Measurements from ENCODE around the gene MAPRE3. TPM values are rescaled to one million over a fixed set of nuclear protein-coding genes. Genes with fewer than 3 reads are reported as not detected.

MAPRE3 gene
- total RNA-seq, 1 experiment from 2014 or later: 10.3 TPM

GRCh38 chr2:27041752-27042151 is 71.3 kb downstream of the MAPRE3 start (continued):
- no peak for TF ChIP-seq ZNF532 (CRISPR knock-in tag; IDR thresholded peaks at IDR 0.05; ENCODE audit: borderline replicate concordance)

- ATAC-seq (no peak), DNase-seq (ENCODE audit: low spot score) (no peak)
- CTCF ChIA-PET: interaction anchor here (1.3 kb wide), 1 partner anchor 18 kb away, joined by 3 read pairs; no protein-coding TSS in a partner anchor
- Mint-ChIP-seq H3K9me3 (no peaks in the 10 kb centered on the region), H3K4me1 (no peaks in the 10 kb centered on the region), H3K27me3 (ENCODE audit: low read depth) (no peaks in the 10 kb centered on the region), H3K36me3 (peaks cover 27% of the 10 kb centered on the region), H3K4me3 (no peak overlapping the region), H3K27ac (peak overlapping the region; percentile 58; the same call in 1 of the 2 replicates)
- POLR2A ChIA-PET: no interaction called here
- TF ChIP-seq ZSCAN18 (CRISPR knock-in tag; IDR thresholded peaks at IDR 0.05): no peak
- no peak for TF ChIP-seq FOXP1 (CRISPR knock-in tag; IDR thresholded peaks at IDR 0.05; ENCODE audit: borderline replicate concordance)
- TF ChIP-seq ZNF396 (CRISPR knock-in tag; IDR thresholded peaks at IDR 0.05; ENCODE audit: borderline replicate concordance): no peak
Measured at GRCh38 chr2:27042159-27042661, 71.8 kb downstream of the MAPRE3 start.

DNA sequence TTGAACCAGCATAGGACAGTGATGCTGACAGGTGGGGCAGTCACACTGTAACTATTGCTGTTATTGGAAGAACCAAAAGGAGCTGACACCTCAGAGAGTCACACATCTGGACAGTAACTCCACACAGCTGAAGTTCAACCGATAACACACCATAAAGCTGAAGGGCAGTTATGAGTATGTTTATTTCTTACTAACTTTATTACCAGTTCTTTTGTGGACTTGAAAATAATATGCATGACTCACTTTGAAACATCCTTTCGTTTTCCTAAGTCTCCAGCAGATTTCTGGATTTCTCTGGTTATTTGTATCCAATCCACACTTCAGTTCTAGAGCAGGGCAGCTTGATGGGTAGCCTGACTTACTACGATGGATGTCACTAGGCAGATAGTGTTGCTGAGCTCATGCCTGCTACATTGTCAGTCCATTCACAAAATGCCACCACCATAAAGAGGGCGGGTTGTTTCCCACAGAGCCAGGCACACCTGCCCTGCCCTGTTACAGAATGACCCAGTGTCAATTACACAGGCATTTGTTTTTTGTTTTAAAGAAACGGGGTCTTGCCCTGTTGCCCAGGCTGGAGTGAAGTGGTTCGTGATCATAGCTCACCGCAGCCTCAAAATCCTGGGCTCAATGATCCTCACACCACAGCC is 72.7 kb downstream of the MAPRE3 start:
- no peak overlapping the region for H3K27ac Mint-ChIP-seq
- TF ChIP-seq NR1H2 (CRISPR knock-in tag; IDR thresholded peaks at IDR 0.05) (no peak), CREM (CRISPR knock-in tag; IDR thresholded peaks at IDR 0.05) (no peak), NFATC4 (CRISPR knock-in tag; IDR thresholded peaks at IDR 0.05) (no peak), OVOL2 (CRISPR knock-in tag; IDR thresholded peaks at IDR 0.05; ENCODE audit: borderline replicate concordance) (no peak), TEAD4 (CRISPR knock-in tag; IDR thresholded peaks at IDR 0.05) (no peak), ZNF219 (CRISPR knock-in tag; IDR thresholded peaks at IDR 0.05; ENCODE audit: borderline replicate concordance) (no peak), TEAD1 (CRISPR knock-in tag; IDR thresholded peaks at IDR 0.05) (no peak), USF1 (CRISPR knock-in tag; IDR thresholded peaks at IDR 0.05) (no peak), PRRX2 (CRISPR knock-in tag; IDR thresholded peaks at IDR 0.05) (no peak), ZNF121 (CRISPR knock-in tag; IDR thresholded peaks at IDR 0.05) (no peak), FOXK1 (CRISPR knock-in tag; IDR thresholded peaks at IDR 0.05) (no peak), GABPB1 (CRISPR knock-in tag; IDR thresholded peaks at IDR 0.05) (no peak), CBFB (CRISPR knock-in tag; IDR thresholded peaks at IDR 0.05; ENCODE audit: low read depth) (no peak), GRHL2 (CRISPR knock-in tag; IDR thresholded peaks at IDR 0.05; ENCODE audit: insufficient replicate concordance, severe bottlenecking) (no peak), EMX1 (CRISPR knock-in tag; IDR thresholded peaks at IDR 0.05) (no peak), SOX15 (CRISPR knock-in tag; IDR thresholded peaks at IDR 0.05) (no peak)
- TF ChIP-seq, protein P1, sequence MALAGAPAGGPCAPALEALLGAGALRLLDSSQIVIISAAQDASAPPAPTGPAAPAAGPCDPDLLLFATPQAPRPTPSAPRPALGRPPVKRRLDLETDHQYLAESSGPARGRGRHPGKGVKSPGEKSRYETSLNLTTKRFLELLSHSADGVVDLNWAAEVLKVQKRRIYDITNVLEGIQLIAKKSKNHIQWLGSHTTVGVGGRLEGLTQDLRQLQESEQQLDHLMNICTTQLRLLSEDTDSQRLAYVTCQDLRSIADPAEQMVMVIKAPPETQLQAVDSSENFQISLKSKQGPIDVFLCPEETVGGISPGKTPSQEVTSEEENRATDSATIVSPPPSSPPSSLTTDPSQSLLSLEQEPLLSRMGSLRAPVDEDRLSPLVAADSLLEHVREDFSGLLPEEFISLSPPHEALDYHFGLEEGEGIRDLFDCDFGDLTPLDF (CRISPR knock-in tag; IDR thresholded peaks at IDR 0.05): no peak
- TF ChIP-seq, protein P2, sequence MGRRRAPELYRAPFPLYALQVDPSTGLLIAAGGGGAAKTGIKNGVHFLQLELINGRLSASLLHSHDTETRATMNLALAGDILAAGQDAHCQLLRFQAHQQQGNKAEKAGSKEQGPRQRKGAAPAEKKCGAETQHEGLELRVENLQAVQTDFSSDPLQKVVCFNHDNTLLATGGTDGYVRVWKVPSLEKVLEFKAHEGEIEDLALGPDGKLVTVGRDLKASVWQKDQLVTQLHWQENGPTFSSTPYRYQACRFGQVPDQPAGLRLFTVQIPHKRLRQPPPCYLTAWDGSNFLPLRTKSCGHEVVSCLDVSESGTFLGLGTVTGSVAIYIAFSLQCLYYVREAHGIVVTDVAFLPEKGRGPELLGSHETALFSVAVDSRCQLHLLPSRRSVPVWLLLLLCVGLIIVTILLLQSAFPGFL (CRISPR knock-in tag; IDR thresholded peaks at IDR 0.05; ENCODE audit: borderline replicate concordance): no peak
- TF ChIP-seq, protein P3, sequence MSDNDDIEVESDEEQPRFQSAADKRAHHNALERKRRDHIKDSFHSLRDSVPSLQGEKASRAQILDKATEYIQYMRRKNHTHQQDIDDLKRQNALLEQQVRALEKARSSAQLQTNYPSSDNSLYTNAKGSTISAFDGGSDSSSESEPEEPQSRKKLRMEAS (CRISPR knock-in tag; IDR thresholded peaks at IDR 0.05): no peak
- POLR2A ChIA-PET: interaction anchor here (1.0 kb wide), 1 partner anchor 11 kb away, joined by 3 read pairs; no protein-coding TSS in a partner anchor
- peaks cover under 1% of the 10 kb centered on the region; the same call in 1 of the 2 replicates for H3K9me3 Mint-ChIP-seq
- peaks cover 20% of the 10 kb centered on the region for H3K36me3 Mint-ChIP-seq
- no peaks in the 10 kb centered on the region for H3K4me1 Mint-ChIP-seq
- no peak for ATAC-seq
- DNase-seq (ENCODE audit: low spot score): no peak
- H3K27me3 Mint-ChIP-seq (ENCODE audit: low read depth): no peaks in the 10 kb centered on the region
- H3K4me3 Mint-ChIP-seq: no peak overlapping the region
- CTCF ChIA-PET: interaction anchor here (1.3 kb wide), 1 partner anchor 19 kb away, joined by 3 read pairs; no protein-coding TSS in a partner anchor

All from WTC11 (cell line).